WERI-Rb-1 (cell line): ENCODE measurements around the gene ZNF830.

ENCODE experiments used
- DNase-seq: peaks from one replicate; pipeline ENCODE4 v3.0.0-alpha.2; 2020
- H3K27ac ChIP-seq: fragments of 250-450 bp; sonication (Bioruptor Pico); 2 replicates; pipeline ENCODE4 v1.5.1; 2020; ENCODE audit warnings: mild to moderate bottlenecking, moderate library complexity
- H3K27me3 ChIP-seq: fragments of 250-450 bp; sonication (Bioruptor Pico); 2 replicates; pipeline ENCODE4 v1.5.1; 2021; ENCODE audit warnings: mild to moderate bottlenecking, low read depth, moderate library complexity; ENCODE audit not compliant: insufficient read depth, severe bottlenecking
- H3K36me3 ChIP-seq: fragments of 250-450 bp; sonication (Bioruptor Pico); 2 replicates; pipeline ENCODE4 v1.5.1; 2020; ENCODE audit warnings: mild to moderate bottlenecking, moderate library complexity
- H3K4me3 ChIP-seq: 2 replicates; pipeline ENCODE4 v1.5.1; 2011; ENCODE audit warnings: low read depth, mild to moderate bottlenecking, control low read depth, low read length
- H3K9me3 ChIP-seq: fragments of 250-450 bp; sonication (Bioruptor Pico); 2 replicates; pipeline ENCODE4 v1.5.1; 2021; ENCODE audit warnings: mild to moderate bottlenecking, moderate library complexity; ENCODE audit not compliant: severe bottlenecking
- CTCF ChIP-seq: IDR thresholded peaks from 2 replicates; pipeline ENCODE4 v1.5.1; 2011; ENCODE audit warnings: low read depth, mild to moderate bottlenecking, control low read depth, inconsistent platforms, low read length

ZNF830 gene

GRCh38 chr17:34987232-34987631 is 25.9 kb downstream of the ZNF830 start:
- TF ChIP-seq CTCF: no peak
- H3K27ac ChIP-seq: no peak overlapping the region
- no peaks in the 10 kb centered on the region for H3K27me3 ChIP-seq
- H3K4me3 ChIP-seq: no peak overlapping the region
- no peak for DNase-seq
- no peaks in the 10 kb centered on the region for H3K9me3 ChIP-seq
- H3K36me3 ChIP-seq: peaks cover 80% of the 10 kb centered on the region

- H3K36me3 ChIP-seq: peaks cover 80% of the 10 kb centered on the region
- no peak overlapping the region for H3K27ac ChIP-seq
- no peaks in the 10 kb centered on the region for H3K27me3 ChIP-seq
- no peak for TF ChIP-seq CTCF
- no peak overlapping the region for H3K4me3 ChIP-seq
- DNase-seq: no peak
- H3K9me3 ChIP-seq: no peaks in the 10 kb centered on the region
Measured at GRCh38 chr17:34988644-34989043, 27.3 kb downstream of the ZNF830 start.

DNA sequence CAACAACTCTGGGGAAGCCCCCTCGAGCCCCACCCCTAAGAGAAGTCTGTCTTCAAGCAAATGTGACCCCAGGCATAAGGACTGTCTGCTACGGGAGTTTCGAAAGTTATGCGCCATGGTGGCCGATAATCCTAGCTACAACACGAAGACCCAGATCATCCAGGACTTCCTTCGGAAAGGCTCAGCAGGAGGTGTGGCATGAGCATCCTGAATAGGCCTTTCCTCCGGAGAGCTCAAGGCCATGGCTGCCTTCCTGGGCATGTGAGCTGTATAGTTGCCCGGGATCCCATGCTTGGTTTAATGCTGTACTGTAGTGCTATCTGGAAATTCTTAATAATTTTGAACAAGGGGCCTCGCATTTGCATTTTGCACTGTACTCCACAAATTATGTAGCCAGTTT is 28.1 kb downstream of the ZNF830 start:
- peaks cover 81% of the 10 kb centered on the region for H3K36me3 ChIP-seq

DNA sequence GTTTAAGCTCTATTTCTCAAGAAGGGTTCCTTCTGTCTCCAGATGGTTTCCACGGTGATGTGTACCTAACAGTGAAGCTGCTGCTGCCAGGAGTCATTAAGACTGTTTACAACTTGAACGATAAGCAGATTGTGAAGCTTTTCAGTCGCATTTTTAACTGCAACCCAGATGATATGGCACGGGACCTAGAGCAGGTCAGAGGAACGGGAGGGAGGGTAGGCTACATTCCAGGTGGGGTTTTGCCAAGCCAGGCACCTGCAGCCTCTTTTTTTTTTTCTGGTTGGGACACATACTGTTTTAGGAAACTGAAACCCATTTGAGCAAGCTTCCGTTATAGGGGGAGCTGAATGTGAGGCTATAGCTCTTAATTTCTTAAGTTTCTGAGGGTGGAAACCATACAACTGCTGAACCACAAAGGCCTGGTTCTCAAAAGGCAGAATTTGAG is 29.6 kb downstream of the ZNF830 start:
- no peaks in the 10 kb centered on the region for H3K27me3 ChIP-seq
- no peak overlapping the region for H3K4me3 ChIP-seq
- peaks cover 85% of the 10 kb centered on the region for H3K36me3 ChIP-seq
- H3K27ac ChIP-seq: no peak overlapping the region
- DNase-seq: no peak
- TF ChIP-seq CTCF: no peak
- no peaks in the 10 kb centered on the region for H3K9me3 ChIP-seq

More for the DNA sequence above, 28.1 kb downstream of the ZNF830 start:
- DNase-seq: no peak
- Histone ChIP-seq H3K27ac (no peak overlapping the region), H3K27me3 (no peaks in the 10 kb centered on the region), H3K4me3 (no peak overlapping the region), H3K9me3 (no peaks in the 10 kb centered on the region)
- TF ChIP-seq CTCF: no peak

DNA sequence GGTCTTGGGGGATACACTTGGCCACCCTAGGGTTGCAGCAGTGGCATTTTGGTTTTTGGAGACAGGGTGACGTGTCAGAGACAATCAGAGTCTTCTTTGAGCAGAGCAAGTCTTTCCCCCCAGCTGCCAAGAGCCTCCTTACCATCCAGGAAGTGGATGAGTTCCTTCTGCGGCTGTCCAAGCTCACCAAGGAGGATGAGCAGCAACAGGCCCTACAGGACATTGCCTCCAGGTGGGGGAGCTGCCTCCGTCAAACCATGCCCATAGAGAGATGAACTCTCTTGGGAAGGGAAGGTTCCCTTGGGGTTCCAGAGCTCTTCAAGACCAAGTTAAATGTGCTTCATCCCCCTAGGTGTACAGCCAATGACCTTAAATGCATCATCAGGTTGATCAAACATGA is 30.3 kb downstream of the ZNF830 start:
- no peak for DNase-seq
- Histone ChIP-seq H3K9me3 (no peaks in the 10 kb centered on the region), H3K27ac (no peak overlapping the region), H3K27me3 (no peaks in the 10 kb centered on the region), H3K36me3 (peaks cover 85% of the 10 kb centered on the region), H3K4me3 (no peak overlapping the region)
- TF ChIP-seq CTCF: no peak

DNA sequence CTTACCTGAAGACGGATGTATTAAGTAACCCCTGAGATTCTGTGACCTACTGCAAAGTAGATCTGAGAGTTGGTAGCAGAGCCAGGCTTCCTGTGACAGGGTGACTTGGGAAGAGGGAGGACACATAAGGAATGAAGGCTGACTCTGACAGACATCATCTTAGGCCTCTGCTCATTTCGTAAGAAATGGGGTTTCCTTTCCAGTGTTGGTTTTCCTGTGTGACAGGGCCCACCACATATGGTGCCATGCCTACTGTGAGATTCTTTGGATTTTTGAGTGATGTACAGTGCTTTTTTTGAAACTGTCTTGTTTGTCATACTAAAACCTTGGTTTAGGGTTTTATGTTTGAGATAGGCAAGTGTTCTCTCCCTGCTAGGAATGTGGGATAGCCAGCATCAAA is 31.7 kb downstream of the ZNF830 start:
- no peaks in the 10 kb centered on the region for H3K9me3 ChIP-seq
- peaks cover 84% of the 10 kb centered on the region for H3K36me3 ChIP-seq
- no peaks in the 10 kb centered on the region for H3K27me3 ChIP-seq
- H3K4me3 ChIP-seq: no peak overlapping the region
- DNase-seq: no peak
- no peak overlapping the region for H3K27ac ChIP-seq
- TF ChIP-seq CTCF: no peak
